ENCODE data around the gene MRTFA.
"Not testable (repeated sequence)": the region's sequence is repeated elsewhere in the genome, so short reads cannot be mapped to it uniquely, and the experiment has no call there.

MRTFA gene

GRCh38 chr22:40392618-40393017 is 243.9 kb downstream of the MRTFA start:
- Histone ChIP-seq H3K36me3 (ENCODE audit: control insufficient read depth, insufficient read depth, low read length) (no peaks in the 10 kb centered on the region), H3K27me3 (ENCODE audit: control insufficient read depth, insufficient read depth, low read length) (no peaks in the 10 kb centered on the region), H3K9ac (ENCODE audit: low read length) (no peak overlapping the region), H3K4me1 (ENCODE audit: control insufficient read depth, insufficient read depth, low read length) (no peaks in the 10 kb centered on the region), H3K4me3 (ENCODE audit: low read length) (no peak overlapping the region), H3K27ac (ENCODE audit: low read depth, low read length) (no peak overlapping the region)

GRCh38 chr22:40391417-40391816 is 245.1 kb downstream of the MRTFA start:
- no peaks in the 10 kb centered on the region for H3K36me3 ChIP-seq (ENCODE audit: control insufficient read depth, insufficient read depth, low read length)
- no peak overlapping the region for H3K9ac ChIP-seq (ENCODE audit: low read length)
- no peak overlapping the region for H3K4me3 ChIP-seq (ENCODE audit: low read length)
- no peaks in the 10 kb centered on the region for H3K27me3 ChIP-seq (ENCODE audit: control insufficient read depth, insufficient read depth, low read length)
- no peak overlapping the region for H3K27ac ChIP-seq (ENCODE audit: low read depth, low read length)
- H3K4me1 ChIP-seq (ENCODE audit: control insufficient read depth, insufficient read depth, low read length) = no peaks in the 10 kb centered on the region

- Histone ChIP-seq H3K36me3 (ENCODE audit: control insufficient read depth, insufficient read depth, low read length) (no peaks in the 10 kb centered on the region), H3K4me1 (ENCODE audit: control insufficient read depth, insufficient read depth, low read length) (no peaks in the 10 kb centered on the region), H3K9ac (ENCODE audit: low read length) (no peak overlapping the region), H3K27ac (ENCODE audit: low read depth, low read length) (no peak overlapping the region), H3K4me3 (ENCODE audit: low read length) (no peak overlapping the region), H3K27me3 (ENCODE audit: control insufficient read depth, insufficient read depth, low read length) (no peaks in the 10 kb centered on the region)
Measured at GRCh38 chr22:40388231-40388630, 248.3 kb downstream of the MRTFA start.

DNA sequence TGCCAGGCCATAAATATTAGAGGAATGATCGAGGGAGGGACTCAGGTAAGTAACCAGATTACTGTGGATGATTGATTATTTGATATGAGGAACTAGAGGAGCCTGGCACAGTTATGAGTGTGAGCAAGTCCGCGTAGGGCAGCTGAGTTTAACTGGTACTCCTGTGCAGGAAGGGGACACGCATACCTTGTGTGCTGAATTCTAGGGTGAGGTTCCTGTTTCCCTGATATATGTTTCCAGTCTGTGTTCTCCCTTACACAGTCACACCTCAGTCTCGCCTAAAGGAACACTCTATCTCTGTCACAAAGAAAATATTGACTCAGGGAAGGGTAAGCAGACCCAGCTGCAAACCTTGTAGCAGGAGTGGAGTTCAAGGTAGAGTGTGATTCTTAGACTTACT is 248.8 kb downstream of the MRTFA start:
- H3K27me3 ChIP-seq (ENCODE audit: control insufficient read depth, insufficient read depth, low read length) = no peaks in the 10 kb centered on the region
- H3K4me1 ChIP-seq (ENCODE audit: control insufficient read depth, insufficient read depth, low read length) = no peaks in the 10 kb centered on the region
- H3K36me3 ChIP-seq (ENCODE audit: control insufficient read depth, insufficient read depth, low read length) = no peaks in the 10 kb centered on the region
- no peak overlapping the region for H3K9ac ChIP-seq (ENCODE audit: low read length)
- H3K4me3 ChIP-seq (ENCODE audit: low read length) = no peak overlapping the region
- H3K27ac ChIP-seq (ENCODE audit: low read depth, low read length) = no peak overlapping the region

DNA sequence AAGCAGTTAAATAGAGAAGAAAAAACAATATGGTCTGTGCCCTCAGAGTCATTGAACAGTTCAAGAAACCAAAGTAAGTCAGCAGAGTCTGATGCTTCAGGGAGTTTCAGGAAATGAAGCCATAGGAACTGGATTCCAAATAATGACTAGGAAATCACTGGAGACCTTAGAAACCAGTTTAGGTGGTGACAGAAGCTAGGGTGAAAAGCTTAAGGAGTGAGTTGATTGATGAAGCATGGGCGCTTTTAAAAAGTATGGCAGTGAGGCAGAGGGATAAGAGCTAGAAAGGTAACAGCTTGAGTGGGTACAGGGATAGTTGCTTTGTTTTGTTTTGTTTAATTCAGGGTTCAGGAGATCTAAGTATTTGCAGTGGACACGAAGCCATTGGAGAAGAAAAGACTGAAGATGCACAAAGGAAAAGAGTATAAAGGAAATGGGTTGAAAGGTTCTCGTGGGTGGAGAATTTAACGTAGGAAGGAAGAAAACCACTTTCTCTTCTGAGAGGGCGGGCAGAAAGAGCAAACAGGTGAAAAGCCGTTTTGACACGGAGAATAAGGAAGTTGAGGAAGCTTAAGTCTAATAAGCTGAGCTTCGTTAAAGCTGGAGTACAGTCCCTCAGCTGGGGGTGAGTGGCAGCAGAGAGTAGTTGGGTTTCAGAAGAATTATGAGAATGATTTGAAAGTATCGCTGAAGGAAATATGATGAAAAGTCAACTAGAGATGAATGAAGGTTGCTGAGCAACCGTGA is 251.3 kb downstream of the MRTFA start:
- H3K4me1 ChIP-seq (ENCODE audit: control insufficient read depth, insufficient read depth, low read length) = no peaks in the 10 kb centered on the region
- peak overlapping the region; percentile 30 for H3K4me3 ChIP-seq (ENCODE audit: low read length)
- no peak overlapping the region for H3K27ac ChIP-seq (ENCODE audit: low read depth, low read length)
- no peak overlapping the region for H3K9ac ChIP-seq (ENCODE audit: low read length)
- H3K36me3 ChIP-seq (ENCODE audit: control insufficient read depth, insufficient read depth, low read length) = no peaks in the 10 kb centered on the region
- no peaks in the 10 kb centered on the region for H3K27me3 ChIP-seq (ENCODE audit: control insufficient read depth, insufficient read depth, low read length)

- Histone ChIP-seq H3K9ac (ENCODE audit: low read length) (no peak overlapping the region), H3K4me1 (ENCODE audit: control insufficient read depth, insufficient read depth, low read length) (no peaks in the 10 kb centered on the region), H3K4me3 (ENCODE audit: low read length) (no peak overlapping the region), H3K27ac (ENCODE audit: low read depth, low read length) (no peak overlapping the region), H3K27me3 (ENCODE audit: control insufficient read depth, insufficient read depth, low read length) (no peaks in the 10 kb centered on the region), H3K36me3 (ENCODE audit: control insufficient read depth, insufficient read depth, low read length) (no peaks in the 10 kb centered on the region)
Measured at GRCh38 chr22:40383905-40384304, 252.6 kb downstream of the MRTFA start.

DNA sequence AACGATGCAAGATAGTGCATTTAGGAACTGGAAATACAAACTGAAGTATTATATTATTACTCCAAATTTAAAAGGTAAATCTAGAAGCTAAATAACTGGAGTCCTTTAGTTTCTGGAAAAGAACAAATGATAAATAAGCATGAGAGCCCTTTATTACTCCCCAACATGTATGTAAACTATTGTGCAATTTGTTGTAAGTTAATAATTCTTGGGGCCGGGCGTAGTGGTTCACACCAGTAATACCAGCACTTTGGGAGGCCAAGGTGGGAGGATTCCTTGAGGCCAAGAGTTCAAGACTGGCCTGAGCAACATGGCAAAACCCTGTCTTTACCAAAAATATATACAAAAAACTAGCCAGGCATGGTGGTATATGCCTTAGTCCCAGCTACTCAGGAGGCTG is 255.1 kb downstream of the MRTFA start:
- Histone ChIP-seq H3K27me3 (ENCODE audit: control insufficient read depth, insufficient read depth, low read length) (no peaks in the 10 kb centered on the region), H3K9ac (ENCODE audit: low read length) (no peak overlapping the region), H3K4me1 (ENCODE audit: control insufficient read depth, insufficient read depth, low read length) (no peaks in the 10 kb centered on the region), H3K36me3 (ENCODE audit: control insufficient read depth, insufficient read depth, low read length) (no peaks in the 10 kb centered on the region), H3K4me3 (ENCODE audit: low read length) (no peak overlapping the region), H3K27ac (ENCODE audit: low read depth, low read length) (no peak overlapping the region)

DNA sequence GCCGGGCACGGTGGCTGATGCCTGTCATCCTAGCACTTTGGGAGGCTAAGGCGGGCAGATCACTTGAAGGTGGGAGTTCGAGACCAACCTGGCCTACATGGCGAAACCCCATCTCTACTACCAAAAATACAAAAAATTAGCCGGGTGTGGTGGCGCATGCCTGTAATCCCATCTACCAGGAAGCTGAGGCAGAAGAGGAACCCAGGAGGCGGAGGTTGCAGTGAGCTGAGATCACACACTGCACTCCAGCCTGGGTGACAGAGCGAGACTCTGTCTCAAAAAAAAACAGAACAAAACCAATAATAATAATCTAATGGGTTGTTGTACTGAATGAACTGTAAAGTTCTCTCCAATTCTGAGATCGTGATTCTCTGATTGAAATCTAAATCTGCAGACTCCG is 258.1 kb downstream of the MRTFA start:
- H3K4me3 ChIP-seq (ENCODE audit: low read length); H3K9ac ChIP-seq (ENCODE audit: low read length); H3K27me3 ChIP-seq (ENCODE audit: control insufficient read depth, insufficient read depth, low read length); H3K4me1 ChIP-seq (ENCODE audit: control insufficient read depth, insufficient read depth, low read length); H3K36me3 ChIP-seq (ENCODE audit: control insufficient read depth, insufficient read depth, low read length); H3K27ac ChIP-seq (ENCODE audit: low read depth, low read length): not testable (repeated sequence)

- no peak overlapping the region for H3K27ac ChIP-seq (ENCODE audit: low read depth, low read length)
- no peaks in the 10 kb centered on the region for H3K36me3 ChIP-seq (ENCODE audit: control insufficient read depth, insufficient read depth, low read length)
- no peaks in the 10 kb centered on the region for H3K4me1 ChIP-seq (ENCODE audit: control insufficient read depth, insufficient read depth, low read length)
- H3K9ac ChIP-seq (ENCODE audit: low read length) = no peak overlapping the region
- H3K27me3 ChIP-seq (ENCODE audit: control insufficient read depth, insufficient read depth, low read length) = no peaks in the 10 kb centered on the region
- H3K4me3 ChIP-seq (ENCODE audit: low read length) = no peak overlapping the region
Measured at GRCh38 chr22:40377931-40378330, 258.6 kb downstream of the MRTFA start.

- H3K27me3 ChIP-seq (ENCODE audit: control insufficient read depth, insufficient read depth, low read length) = no peaks in the 10 kb centered on the region
- H3K4me3 ChIP-seq (ENCODE audit: low read length) = no peak overlapping the region
- H3K27ac ChIP-seq (ENCODE audit: low read depth, low read length) = no peak overlapping the region
- H3K36me3 ChIP-seq (ENCODE audit: control insufficient read depth, insufficient read depth, low read length) = no peaks in the 10 kb centered on the region
- no peaks in the 10 kb centered on the region for H3K4me1 ChIP-seq (ENCODE audit: control insufficient read depth, insufficient read depth, low read length)
- no peak overlapping the region for H3K9ac ChIP-seq (ENCODE audit: low read length)
Measured at GRCh38 chr22:40376149-40376548, 260.4 kb downstream of the MRTFA start.

DNA sequence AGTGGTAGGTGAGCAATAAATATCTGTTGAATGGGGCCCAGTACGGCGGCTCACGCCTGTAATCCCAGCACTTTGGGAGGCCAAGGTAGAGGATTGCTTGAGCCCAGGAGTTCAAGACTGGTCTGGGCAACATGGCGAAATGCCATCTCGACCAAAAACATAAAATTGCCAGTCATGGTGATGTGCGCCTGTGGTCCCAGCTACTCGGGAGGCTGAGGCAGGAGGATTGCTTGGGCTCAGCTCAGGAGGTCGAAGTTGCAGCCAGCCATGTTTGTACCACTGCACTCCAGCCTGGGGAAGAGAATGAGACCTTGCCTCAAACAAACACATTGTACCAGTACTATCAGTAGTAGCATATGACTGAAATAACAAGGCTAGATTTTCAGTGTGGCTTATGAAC is 262.0 kb downstream of the MRTFA start:
- H3K9ac ChIP-seq (ENCODE audit: low read length) = no peak overlapping the region
- H3K4me1 ChIP-seq (ENCODE audit: control insufficient read depth, insufficient read depth, low read length) = no peaks in the 10 kb centered on the region
- H3K36me3 ChIP-seq (ENCODE audit: control insufficient read depth, insufficient read depth, low read length) = no peaks in the 10 kb centered on the region
- no peak overlapping the region for H3K4me3 ChIP-seq (ENCODE audit: low read length)
- H3K27ac ChIP-seq (ENCODE audit: low read depth, low read length) = no peak overlapping the region
- H3K27me3 ChIP-seq (ENCODE audit: control insufficient read depth, insufficient read depth, low read length) = no peaks in the 10 kb centered on the region

DNA sequence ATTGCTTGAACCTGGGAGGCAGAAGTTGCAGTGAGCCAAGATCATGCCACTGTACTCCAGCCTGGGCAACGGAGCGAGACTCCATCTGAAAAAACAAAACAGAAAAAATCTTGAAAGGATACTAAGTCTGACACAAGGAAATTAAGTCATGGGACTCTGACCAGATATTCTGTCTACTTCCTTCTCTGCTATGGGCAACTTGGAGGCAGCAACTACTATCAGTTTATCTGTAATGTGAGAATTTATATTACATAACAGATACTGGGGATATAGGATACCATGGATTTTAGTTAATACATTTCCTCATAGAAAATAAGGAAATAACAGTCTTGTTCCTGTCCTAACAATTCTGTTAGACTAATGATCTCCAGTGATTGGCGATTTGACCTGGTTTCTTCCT is 267.7 kb downstream of the MRTFA start:
- H3K27me3 ChIP-seq (ENCODE audit: control insufficient read depth, insufficient read depth, low read length) = no peaks in the 10 kb centered on the region
- no peak overlapping the region for H3K27ac ChIP-seq (ENCODE audit: low read depth, low read length)
- no peak overlapping the region for H3K4me3 ChIP-seq (ENCODE audit: low read length)
- H3K9ac ChIP-seq (ENCODE audit: low read length) = no peak overlapping the region
- no peaks in the 10 kb centered on the region for H3K4me1 ChIP-seq (ENCODE audit: control insufficient read depth, insufficient read depth, low read length)
- peaks cover 24% of the 10 kb centered on the region for H3K36me3 ChIP-seq (ENCODE audit: control insufficient read depth, insufficient read depth, low read length)

DNA sequence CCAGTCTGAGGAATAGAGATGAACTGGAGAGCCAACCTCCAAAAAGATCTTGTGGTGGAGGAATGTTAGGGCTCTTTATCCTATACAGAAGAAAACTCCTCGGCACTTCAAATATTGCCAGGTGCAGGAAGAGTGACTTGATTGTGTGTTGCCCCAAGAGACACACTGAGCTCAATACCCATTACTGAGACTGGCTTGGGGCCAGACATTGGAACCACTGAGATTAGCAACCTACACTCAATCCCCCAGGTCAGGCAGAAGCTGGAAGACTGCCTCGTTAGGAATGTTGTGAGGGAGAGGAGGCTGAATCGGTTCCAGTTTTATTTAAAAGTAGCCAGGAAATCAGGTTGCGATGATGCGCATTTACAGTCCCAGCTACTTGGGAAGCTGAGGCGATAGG is 268.5 kb downstream of the MRTFA start:
- no peak overlapping the region for H3K9ac ChIP-seq (ENCODE audit: low read length)
- peaks cover 26% of the 10 kb centered on the region for H3K36me3 ChIP-seq (ENCODE audit: control insufficient read depth, insufficient read depth, low read length)
- no peak overlapping the region for H3K27ac ChIP-seq (ENCODE audit: low read depth, low read length)
- H3K27me3 ChIP-seq (ENCODE audit: control insufficient read depth, insufficient read depth, low read length) = no peaks in the 10 kb centered on the region
- no peak overlapping the region for H3K4me3 ChIP-seq (ENCODE audit: low read length)
- H3K4me1 ChIP-seq (ENCODE audit: control insufficient read depth, insufficient read depth, low read length) = no peaks in the 10 kb centered on the region

Data from rectal smooth muscle tissue (tissue), 1 donor.